Neuronal stem cell (in vitro differentiated cells): ENCODE measurements around the gene COL1A1.

Source experiments
- DNase-seq: peaks from one replicate; pipeline ENCODE4 v3.0.0-alpha.2; 2013; ENCODE audit warnings: low spot score
- H2AFZ ChIP-seq: one replicate; pipeline ENCODE4 v1.6.1; 2013; ENCODE audit warnings: mild to moderate bottlenecking, low read length, inconsistent platforms
- H2AK5ac ChIP-seq: 2 replicates; pipeline ENCODE4 v1.6.1; 2013; ENCODE audit warnings: low read depth, mild to moderate bottlenecking, inconsistent platforms, low read length, moderate library complexity, mixed read lengths
- H2BK120ac ChIP-seq: 2 replicates; pipeline ENCODE4 v1.6.1; 2013; ENCODE audit warnings: low read depth, mild to moderate bottlenecking, inconsistent platforms, low read length, moderate library complexity, mixed read lengths
- H2BK12ac ChIP-seq: one replicate; pipeline ENCODE4 v1.6.1; 2013; ENCODE audit warnings: low read length, inconsistent platforms
- H2BK15ac ChIP-seq: 2 replicates; pipeline ENCODE4 v1.6.1; 2013; ENCODE audit warnings: mild to moderate bottlenecking, low read length, inconsistent platforms, mixed read lengths
- H2BK5ac ChIP-seq: one replicate; pipeline ENCODE4 v1.6.1; 2013; ENCODE audit warnings: inconsistent platforms, mild to moderate bottlenecking, low read length, moderate library complexity
- H3K14ac ChIP-seq: one replicate; pipeline ENCODE4 v1.6.1; 2013; ENCODE audit warnings: low read length, inconsistent platforms
- H3K18ac ChIP-seq: 2 replicates; pipeline ENCODE4 v1.6.1; 2013; ENCODE audit warnings: low read length, inconsistent platforms
- H3K23ac ChIP-seq: 2 replicates; pipeline ENCODE4 v1.6.1; 2013; ENCODE audit warnings: low read depth, mild to moderate bottlenecking, mixed read lengths, low read length, inconsistent platforms; ENCODE audit not compliant: poor library complexity
- H3K27ac ChIP-seq: replicated peaks from 3 replicates; pipeline ENCODE4 v1.5.1; 2013; ENCODE audit warnings: low read length, inconsistent platforms
- H3K27me3 ChIP-seq, 3 experiments: 2 replicates each; pipeline ENCODE4 v1.6.1; 2013; ENCODE audit warnings: low read length in 3 of 3, mild to moderate bottlenecking in 2 of 3, inconsistent platforms in 1 of 3, low read depth in 1 of 3, mixed read lengths in 1 of 3, moderate library complexity in 1 of 3; ENCODE audit not compliant: control insufficient read depth in 3 of 3, insufficient read depth in 3 of 3
- H3K36me3 ChIP-seq, 2 donors: replicated peaks in 1 of 2; 2 replicates each; pipeline ENCODE4 v1.6.1; 2013; ENCODE audit warnings: low read length in 2 of 2; ENCODE audit not compliant: control insufficient read depth in 2 of 2, insufficient read depth in 2 of 2
- H3K4ac ChIP-seq: 2 replicates; pipeline ENCODE4 v1.6.1; 2013; ENCODE audit warnings: inconsistent platforms, mild to moderate bottlenecking, low read length, moderate library complexity
- H3K4me1 ChIP-seq, 2 donors: 1 replicate in 1 of 2; 2 replicates in 1 of 2; pipeline ENCODE4 v1.6.1; 2013; ENCODE audit warnings: low read length in 2 of 2, low read depth in 1 of 2; ENCODE audit not compliant: control insufficient read depth in 2 of 2, insufficient read depth in 1 of 2
- H3K4me2 ChIP-seq: one replicate; pipeline ENCODE4 v1.6.1; 2013; ENCODE audit warnings: mild to moderate bottlenecking, low read length, inconsistent platforms; ENCODE audit not compliant: insufficient read depth, poor library complexity, severe bottlenecking
- H3K4me3 ChIP-seq, 2 donors: 2 replicates each; pipeline ENCODE4 v1.5.1; 2013; ENCODE audit warnings: low read length in 2 of 2, mild to moderate bottlenecking in 2 of 2, inconsistent platforms in 1 of 2, moderate library complexity in 1 of 2
- H3K79me1 ChIP-seq: one replicate; pipeline ENCODE4 v1.6.1; 2013; ENCODE audit warnings: low read depth, mild to moderate bottlenecking, inconsistent platforms, low read length, moderate library complexity
- H3K9ac ChIP-seq: one replicate; pipeline ENCODE4 v1.6.1; 2013; ENCODE audit warnings: mild to moderate bottlenecking, low read depth, low read length, inconsistent platforms; ENCODE audit not compliant: poor library complexity
- H3K9me3 ChIP-seq, 2 donors: replicated peaks in 1 of 2; 2 replicates each; pipeline versions ENCODE3 to v1.6.1; 2013; ENCODE audit warnings: low read length in 2 of 2, mild to moderate bottlenecking in 2 of 2, inconsistent platforms in 1 of 2, low read depth in 1 of 2, mixed read lengths in 1 of 2, moderate library complexity in 1 of 2; ENCODE audit not compliant: control insufficient read depth in 2 of 2, insufficient read depth in 1 of 2
- H4K8ac ChIP-seq: one replicate; pipeline ENCODE4 v1.6.1; 2013; ENCODE audit warnings: low read depth, mild to moderate bottlenecking, inconsistent platforms, low read length, moderate library complexity
- H4K91ac ChIP-seq: one replicate; pipeline ENCODE4 v1.6.1; 2013; ENCODE audit warnings: low read length, low read depth, mild to moderate bottlenecking, inconsistent platforms; ENCODE audit not compliant: poor library complexity
- WGBS, 2 donors: extraction: QIAGEN DNeasy Blood & Tissue Kit; methylation state at CpG; one replicate each; pipeline ENCODE4 v1.1.7; 2013; ENCODE audit warnings: missing lambda C conversion rate in 2 of 2, mixed read lengths in 1 of 2; ENCODE audit not compliant: insufficient read length in 2 of 2, insufficient replicate concordance in 1 of 2; ENCODE audit errors: extremely low coverage in 2 of 2; 5-methylcytosine and 5-hydroxymethylcytosine counted together

COL1A1 gene

GRCh38 chr17:50208611-50209061, 7.2 kb upstream of the COL1A1 start:
- Histone ChIP-seq H2BK120ac (no peak overlapping the region), H3K27ac (no peak overlapping the region), H3K27me3 (peaks cover 0 to 4% (median 0%) of the 10 kb centered on the region in 3 experiments), H3K4ac (no peak overlapping the region), H3K79me1 (no peaks in the 10 kb centered on the region), H3K36me3 (no peaks in the 10 kb centered on the region), H3K14ac (no peak overlapping the region), H3K9ac (no peak overlapping the region), H2AK5ac (peak overlapping the region; percentile 36), H4K91ac (no peak overlapping the region), H3K9me3 (no peaks in the 10 kb centered on the region), H2BK15ac (peak overlapping the region; percentile 8), H3K18ac (no peak overlapping the region), H3K23ac (no peak overlapping the region), H3K4me3 (no peak overlapping the region), H2BK12ac (no peak overlapping the region), H2BK5ac (peak overlapping the region; percentile 1), H3K4me1 (peaks cover 33 to 51% of the 10 kb centered on the region in 2 donors), H3K4me2 (no peak overlapping the region), H4K8ac (no peak overlapping the region), H2AFZ (no peak overlapping the region)
- DNase-seq = no peak
- no CpG with 5 or more reads among the region's 3 CpGs for WGBS, 2 donors

GRCh38 chr17:50207792-50208567, 6.5 kb upstream of the COL1A1 start:
- no peak overlapping the region for H4K91ac ChIP-seq
- H3K18ac ChIP-seq = peak overlapping the region; percentile 73
- no peak overlapping the region for H3K4me2 ChIP-seq
- H3K9ac ChIP-seq = no peak overlapping the region
- no peaks in the 10 kb centered on the region for H3K9me3 ChIP-seq
- H3K27ac ChIP-seq = no peak overlapping the region
- H2AFZ ChIP-seq = no peak overlapping the region
- no peaks in the 10 kb centered on the region for H3K79me1 ChIP-seq
- H3K14ac ChIP-seq = no peak overlapping the region
- peaks cover 33 to 48% of the 10 kb centered on the region in 2 donors for H3K4me1 ChIP-seq
- peak overlapping the region; percentile 93 for H2BK12ac ChIP-seq
- peak overlapping the region; percentile 56 for H2BK5ac ChIP-seq
- no peak for DNase-seq
- H3K4me3 ChIP-seq = no peak overlapping the region
- H3K36me3 ChIP-seq = no peaks in the 10 kb centered on the region
- H2AK5ac ChIP-seq = peak overlapping the region; percentile 92
- peak overlapping the region; percentile 84 for H2BK15ac ChIP-seq
- H2BK120ac ChIP-seq = peak overlapping the region; percentile 48
- no CpG with 5 or more reads among the region's 8 CpGs for WGBS, 2 donors
- no peak overlapping the region for H3K23ac ChIP-seq
- no peak overlapping the region for H4K8ac ChIP-seq
- H3K4ac ChIP-seq = no peak overlapping the region
- H3K27me3 ChIP-seq = peaks cover 0 to 11% (median 0%) of the 10 kb centered on the region in 3 experiments

GRCh38 chr17:50207315-50207714, 5.9 kb upstream of the COL1A1 start:
- WGBS, 2 donors = no CpG with 5 or more reads among the region's 5 CpGs
- Histone ChIP-seq H2BK5ac (peak overlapping the region; percentile 56), H3K4me1 (peaks cover 33 to 45% of the 10 kb centered on the region in 2 donors)

GRCh38 chr17:50206604-50207293, 5.3 kb upstream of the COL1A1 start:
- peak overlapping the region; percentile 20 for H3K4me2 ChIP-seq
- WGBS, 2 donors = 100% methylated on average over 1 of the region's 18 CpGs; no CpG with 5 or more reads in 1 of the 2 donors

More at GRCh38 chr17:50207315-50207714, 5.9 kb upstream of the COL1A1 start:
- Histone ChIP-seq H3K4ac (no peak overlapping the region), H4K91ac (no peak overlapping the region), H3K4me3 (no peak overlapping the region), H2AK5ac (no peak overlapping the region), H3K18ac (peak overlapping the region; percentile 76), H2BK12ac (peak overlapping the region; percentile 51), H2BK15ac (peak overlapping the region; percentile 84), H3K27ac (no peak overlapping the region), H3K9ac (no peak overlapping the region), H2AFZ (no peak overlapping the region), H3K23ac (no peak overlapping the region), H3K79me1 (no peaks in the 10 kb centered on the region), H3K27me3 (peaks cover 0 to 17% (median 6%) of the 10 kb centered on the region in 3 experiments), H3K9me3 (no peaks in the 10 kb centered on the region), H2BK120ac (no peak overlapping the region), H4K8ac (no peak overlapping the region), H3K36me3 (no peaks in the 10 kb centered on the region), H3K4me2 (peak overlapping the region; percentile 20), H3K14ac (no peak overlapping the region)
- DNase-seq = no peak

More at GRCh38 chr17:50206604-50207293, 5.3 kb upstream of the COL1A1 start:
- H3K4me1 ChIP-seq = peaks cover 33 to 42% of the 10 kb centered on the region in 2 donors
- DNase-seq = no peak
- no peak overlapping the region for H3K23ac ChIP-seq
- H3K14ac ChIP-seq = no peak overlapping the region
- no peak overlapping the region for H2BK15ac ChIP-seq
- peak overlapping the region; percentile 58 for H2AFZ ChIP-seq
- no peak overlapping the region for H2BK12ac ChIP-seq
- H3K4me3 ChIP-seq = no peak overlapping the region
- no peak overlapping the region for H3K18ac ChIP-seq
- H3K4ac ChIP-seq = no peak overlapping the region
- H3K9me3 ChIP-seq = no peaks in the 10 kb centered on the region
- no peak overlapping the region for H3K9ac ChIP-seq
- H2BK120ac ChIP-seq = no peak overlapping the region
- no peaks in the 10 kb centered on the region for H3K36me3 ChIP-seq
- H3K27ac ChIP-seq = no peak overlapping the region
- H4K91ac ChIP-seq = no peak overlapping the region
- no peak overlapping the region for H2AK5ac ChIP-seq
- H3K27me3 ChIP-seq = peaks cover 0 to 23% (median 11%) of the 10 kb centered on the region in 3 experiments
- no peak overlapping the region for H2BK5ac ChIP-seq
- no peak overlapping the region for H4K8ac ChIP-seq
- H3K79me1 ChIP-seq = no peaks in the 10 kb centered on the region
